ENCODE measurements around the gene SP100.
"Not testable (repeated sequence)": the region's sequence is repeated elsewhere in the genome, so short reads cannot be mapped to it uniquely, and the experiment has no call there.

Gene SP100

DNA sequence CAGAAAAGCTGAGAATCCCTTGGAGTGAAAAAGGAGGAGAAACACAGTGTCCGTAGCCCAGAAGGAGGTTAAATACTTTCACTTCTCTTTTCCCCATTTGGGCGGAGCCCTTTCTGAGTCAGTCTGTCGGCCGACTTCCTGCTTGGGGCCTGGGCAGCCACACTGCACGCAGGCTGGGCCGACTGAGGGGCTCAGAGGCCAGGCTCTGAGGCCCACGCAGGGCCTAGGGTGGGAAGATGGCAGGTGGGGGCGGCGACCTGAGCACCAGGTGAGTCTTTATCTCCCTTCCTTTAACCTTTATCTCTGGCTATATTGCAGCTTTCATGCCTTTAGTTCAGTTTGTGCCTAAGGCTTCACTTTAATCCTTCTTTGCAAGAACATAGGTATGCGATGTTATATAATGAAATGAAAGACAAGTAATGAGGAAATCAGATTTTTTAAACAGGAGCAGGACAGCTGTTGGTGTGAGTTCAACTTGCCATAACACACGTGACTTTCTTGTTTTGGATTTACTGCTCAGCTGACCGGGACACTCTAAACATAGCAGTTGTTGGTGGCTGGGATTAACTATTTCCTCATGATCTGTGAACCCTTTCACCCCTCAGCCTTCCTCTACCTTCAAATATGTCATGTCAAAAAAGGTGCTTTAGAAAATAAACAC is at the start of gene SP100:
TSS of gene SP100 (plus strand) at position 141 of the 661 bp plus-strand sequence. CDS start at position 237, 96 bp downstream.
- DNase-seq (ENCODE audit: low read depth in 2 of 2) = peak; percentile 44

DNA sequence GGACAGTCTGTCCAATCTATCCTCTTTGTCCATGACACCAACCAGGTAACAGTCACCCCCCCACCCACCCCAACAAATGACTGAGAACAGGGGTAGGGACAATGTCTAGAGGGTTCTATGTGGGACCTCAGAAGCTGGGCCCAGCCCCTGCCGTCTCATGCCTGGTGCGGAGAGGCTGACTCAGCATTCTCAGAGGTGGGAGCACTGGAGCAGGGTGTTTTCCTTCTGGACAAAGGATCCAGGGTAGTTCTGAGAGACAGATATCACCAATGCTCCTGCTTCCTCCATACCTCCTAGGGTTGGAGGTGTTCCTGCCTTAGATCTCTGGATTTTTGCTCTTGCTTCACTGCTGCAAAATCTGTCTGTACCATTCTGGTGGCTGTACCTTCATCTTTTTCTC is 33.9 kb upstream of the SP100 start:
- no peak for DNase-seq (ENCODE audit: low read depth in 2 of 2)

DNA sequence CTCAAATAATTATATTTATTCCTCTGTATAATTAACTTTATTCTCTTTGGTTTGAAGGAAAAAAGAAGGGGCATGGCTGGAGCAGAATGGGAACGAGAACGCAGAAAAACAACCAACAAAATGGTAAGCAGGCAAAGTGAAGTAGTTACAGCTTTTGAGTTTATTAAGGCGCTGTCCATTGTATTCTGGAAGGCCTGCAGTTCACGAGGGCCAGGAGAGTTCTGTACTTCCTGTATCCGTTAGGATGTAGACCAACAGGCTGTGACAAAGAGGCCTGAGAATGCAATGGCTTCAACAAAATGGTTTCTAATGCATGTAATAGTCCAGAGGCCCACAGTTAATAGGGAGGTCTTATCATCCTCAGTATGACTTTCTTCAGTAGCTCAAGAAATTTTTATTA is 32.5 kb upstream of the SP100 start:
- DNase-seq (ENCODE audit: low read depth in 2 of 2) = no peak

DNA sequence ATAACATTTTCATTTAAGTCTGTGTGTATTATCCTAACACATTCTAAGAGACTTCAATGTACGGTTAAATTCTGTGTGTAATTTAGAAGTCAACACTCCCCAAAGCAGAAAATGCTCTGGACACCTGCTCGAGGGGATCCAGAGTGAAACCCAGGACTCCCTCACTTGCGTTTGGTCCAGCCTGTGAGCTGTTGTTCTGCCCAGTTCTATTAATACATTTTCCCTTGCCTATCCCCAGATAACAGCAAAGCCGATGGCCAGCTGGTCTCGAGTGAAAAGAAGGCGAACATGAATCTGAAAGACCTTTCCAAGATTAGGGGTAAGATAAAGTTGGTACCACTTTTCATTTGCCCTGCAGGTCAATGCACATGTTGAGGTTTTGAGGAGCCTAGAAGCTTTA is 31.0 kb upstream of the SP100 start:
- DNase-seq (ENCODE audit: low read depth in 2 of 2) = no peak

DNA sequence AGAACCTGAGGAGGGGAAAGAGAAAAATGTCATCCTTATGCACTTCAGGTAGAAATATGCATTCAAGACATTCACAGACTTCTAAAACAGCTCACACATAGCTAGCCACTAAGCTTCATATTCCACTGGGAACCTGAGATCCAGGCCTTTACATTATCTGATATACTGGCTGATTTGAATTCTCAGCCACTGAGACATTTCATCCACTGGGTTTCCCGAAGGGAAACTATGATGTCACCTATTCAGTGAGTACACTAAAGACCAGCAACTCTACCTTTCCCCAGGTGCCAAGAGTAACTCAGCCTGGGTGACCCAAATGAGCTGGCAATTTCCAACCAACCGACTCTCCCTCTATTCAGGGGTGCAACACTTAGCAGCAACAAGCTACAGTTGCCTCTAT is 21.7 kb upstream of the SP100 start:
- DNase-seq (ENCODE audit: low read depth in 2 of 2) = no peak

DNA sequence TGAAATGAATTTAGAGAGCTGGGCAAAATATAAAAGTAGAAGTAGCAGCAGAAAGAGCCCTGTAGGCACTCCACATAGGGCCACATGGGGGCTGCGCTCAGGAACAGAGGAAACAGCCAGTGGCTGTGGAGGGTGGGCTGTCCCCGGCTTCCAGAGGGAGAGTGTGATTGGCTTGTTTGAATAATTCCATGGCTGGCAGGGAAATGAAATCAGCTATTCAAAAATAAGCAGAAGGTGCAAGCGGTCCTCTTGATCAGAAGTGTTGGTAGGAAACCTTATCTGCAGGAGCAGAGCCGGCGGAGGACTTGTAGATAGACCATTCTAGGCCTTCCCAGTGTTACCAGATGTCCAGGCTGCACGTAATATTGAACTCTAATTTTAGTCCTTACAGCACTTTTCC is 17.3 kb upstream of the SP100 start:
- DNase-seq (ENCODE audit: low read depth in 2 of 2) = not testable (repeated sequence)

DNA sequence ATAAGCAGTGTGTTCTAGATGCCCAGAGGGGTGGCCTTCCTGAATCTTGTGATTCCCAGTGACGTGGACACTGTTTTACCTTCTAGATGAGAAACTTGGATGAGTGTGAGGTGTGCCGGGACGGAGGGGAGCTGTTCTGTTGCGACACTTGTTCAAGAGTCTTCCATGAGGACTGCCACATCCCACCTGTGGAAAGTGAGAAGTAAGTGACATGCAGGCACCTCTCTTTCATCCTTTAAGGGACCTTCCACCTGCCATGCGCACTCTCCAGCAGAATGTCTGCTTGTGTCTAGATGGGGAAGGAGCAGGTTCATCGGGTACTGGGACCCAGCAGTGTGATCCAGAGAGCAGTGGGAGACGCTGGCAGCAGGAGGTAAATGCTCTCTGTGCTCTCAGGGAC is 16.0 kb upstream of the SP100 start:
- DNase-seq (ENCODE audit: low read depth in 2 of 2) = no peak

GRCh38 chr2:230400454-230400853 is 15.5 kb upstream of the SP100 start:
- DNase-seq (ENCODE audit: low read depth in 2 of 2) = no peak

DNA sequence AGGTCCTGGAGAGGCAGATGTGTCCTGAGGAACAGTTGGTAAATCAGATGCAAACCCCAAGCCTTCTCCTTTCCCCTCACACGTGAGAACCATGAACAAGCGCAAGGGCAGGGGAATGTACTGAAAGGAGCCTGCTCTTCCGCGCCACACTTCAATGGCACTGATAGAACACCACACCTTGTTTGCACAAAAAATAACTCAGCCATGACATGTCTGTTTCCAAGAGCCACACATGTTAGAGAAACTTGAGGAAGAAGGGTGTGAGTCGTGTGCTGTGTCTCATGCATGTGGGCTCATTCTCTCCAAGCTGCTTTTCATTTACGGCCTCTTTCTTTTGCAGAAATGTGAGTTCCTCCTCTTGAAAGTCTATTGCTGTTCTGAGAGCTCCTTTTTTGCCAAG is 15.0 kb upstream of the SP100 start:
- not testable (repeated sequence) for DNase-seq (ENCODE audit: low read depth in 2 of 2)

DNA sequence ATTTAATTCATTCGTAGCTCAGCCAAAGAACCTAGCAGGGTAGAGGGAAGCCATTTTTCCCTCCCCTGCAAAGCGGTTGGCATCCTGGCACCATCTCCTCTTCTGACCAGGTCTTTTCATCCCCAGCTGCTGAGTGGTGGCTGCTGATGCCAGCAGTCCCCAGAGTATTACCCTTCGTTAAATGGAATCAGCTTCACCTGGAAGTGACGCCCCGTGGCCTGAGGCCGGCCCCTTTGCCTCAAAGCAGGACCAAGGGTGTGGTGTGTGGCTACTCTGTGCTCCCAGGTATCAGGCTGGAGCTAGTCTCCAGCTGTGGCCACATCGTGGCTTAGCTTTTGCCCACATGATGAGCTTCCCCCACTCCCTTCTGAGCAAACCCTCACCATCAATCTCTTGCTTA is 12.3 kb upstream of the SP100 start:
- DNase-seq (ENCODE audit: low read depth in 2 of 2) = no peak

DNA sequence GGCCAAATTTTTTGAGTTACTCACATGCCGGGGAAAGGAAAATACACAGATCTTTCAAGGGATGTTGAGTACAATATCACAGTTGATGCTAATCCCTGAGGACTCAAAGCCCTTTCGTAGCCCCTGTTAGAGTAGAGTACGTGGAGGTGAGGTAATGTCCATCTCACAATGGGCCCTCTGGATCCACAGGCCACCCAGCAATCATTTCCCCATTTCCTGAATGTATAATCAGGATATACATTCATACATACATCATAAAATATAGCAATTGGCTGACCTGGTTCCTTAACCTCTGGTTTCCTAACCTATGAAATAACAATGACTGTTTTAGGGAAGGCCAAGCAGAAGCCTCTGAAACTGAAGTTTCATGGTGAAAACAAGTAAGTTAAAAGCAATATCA is 10.2 kb upstream of the SP100 start:
- DNase-seq (ENCODE audit: low read depth in 2 of 2) = no peak

DNA sequence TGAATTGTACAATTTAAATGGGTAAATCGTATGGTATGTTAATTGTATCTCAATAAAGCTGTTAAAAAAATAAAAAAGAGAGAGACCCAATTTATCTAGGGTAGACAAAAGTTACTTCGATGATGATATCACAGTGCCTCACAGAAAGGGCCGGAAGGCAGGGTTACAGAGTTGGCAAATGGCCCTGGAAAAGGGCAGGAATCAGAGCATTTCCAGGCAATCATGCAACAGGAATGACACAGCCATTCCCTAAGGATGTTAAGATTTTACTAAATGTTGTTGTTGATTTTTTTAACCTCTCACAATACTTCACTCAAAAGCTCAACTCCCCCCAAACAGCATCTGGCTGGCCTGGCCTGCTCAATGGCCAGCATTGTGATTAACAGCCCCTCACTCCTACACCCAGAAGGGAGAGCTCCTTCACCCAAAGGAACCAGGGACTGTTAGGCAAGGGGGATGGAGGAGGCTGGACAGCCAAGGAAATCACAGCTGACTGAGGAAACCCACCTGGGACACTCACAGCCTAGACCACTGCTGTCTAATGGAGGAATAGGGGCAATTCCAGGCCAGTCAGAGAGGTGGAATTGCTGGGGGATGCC is 7.7 kb upstream of the SP100 start:
- no peak for DNase-seq (ENCODE audit: low read depth in 2 of 2)

- DNase-seq (ENCODE audit: low read depth in 2 of 2) = not testable (repeated sequence)
Measured at GRCh38 chr2:230409316-230409715, 6.7 kb upstream of the SP100 start.

DNA sequence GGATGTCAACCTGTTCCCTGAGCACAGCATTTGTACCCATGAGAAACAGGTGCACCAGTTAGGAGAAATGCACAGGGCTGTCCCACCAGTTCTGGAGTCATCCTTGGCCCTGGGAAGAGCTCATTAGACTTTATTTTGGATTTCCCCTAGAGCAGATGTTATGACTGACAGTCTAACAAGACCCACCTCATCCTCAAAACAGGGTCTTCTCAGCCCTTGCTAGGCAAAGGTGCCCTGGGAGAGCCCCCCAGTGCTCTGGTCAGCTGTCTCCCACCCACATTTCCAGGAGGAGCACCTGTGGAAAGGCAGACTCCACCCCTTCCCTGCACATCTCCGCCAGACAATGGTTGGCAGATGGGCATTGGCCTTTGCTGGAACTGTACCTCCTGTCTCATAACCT is 5.7 kb upstream of the SP100 start:
- no peak for DNase-seq (ENCODE audit: low read depth in 2 of 2)

DNA sequence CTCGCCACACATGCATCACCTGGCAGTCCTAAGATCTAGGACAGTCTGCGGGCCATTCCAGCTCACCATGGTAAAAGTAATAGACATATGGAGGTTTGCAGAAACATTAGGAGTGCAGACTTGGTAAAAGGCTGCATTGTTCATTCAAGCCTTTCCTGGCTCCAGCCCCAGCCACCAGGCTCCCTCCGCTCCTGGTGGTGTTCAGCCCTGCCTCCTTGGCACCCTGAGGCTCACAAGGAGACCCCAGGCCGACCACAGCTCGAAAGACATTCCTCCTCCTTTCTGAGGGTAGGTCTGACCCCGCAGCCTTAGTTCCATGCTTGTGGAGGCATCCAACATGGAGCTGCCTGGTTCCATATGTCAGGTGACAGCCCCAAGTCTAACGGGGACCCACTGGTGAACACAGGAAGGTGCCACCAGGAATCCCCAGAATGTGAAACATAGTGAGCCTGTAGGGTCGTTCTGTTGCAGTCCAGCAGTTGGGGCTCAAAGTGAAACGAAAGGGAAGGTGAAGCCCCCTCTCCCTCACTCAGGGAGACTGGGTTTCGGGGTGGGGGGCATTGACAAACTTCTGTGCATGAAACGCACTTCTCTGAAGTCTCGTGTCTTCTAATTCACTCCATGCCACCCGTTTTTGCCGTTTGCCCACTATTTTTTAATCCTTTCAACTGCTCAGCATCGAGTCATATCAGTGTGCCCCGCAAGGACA is 5.0 kb upstream of the SP100 start:
- no peak for DNase-seq (ENCODE audit: low read depth in 2 of 2)

DNA sequence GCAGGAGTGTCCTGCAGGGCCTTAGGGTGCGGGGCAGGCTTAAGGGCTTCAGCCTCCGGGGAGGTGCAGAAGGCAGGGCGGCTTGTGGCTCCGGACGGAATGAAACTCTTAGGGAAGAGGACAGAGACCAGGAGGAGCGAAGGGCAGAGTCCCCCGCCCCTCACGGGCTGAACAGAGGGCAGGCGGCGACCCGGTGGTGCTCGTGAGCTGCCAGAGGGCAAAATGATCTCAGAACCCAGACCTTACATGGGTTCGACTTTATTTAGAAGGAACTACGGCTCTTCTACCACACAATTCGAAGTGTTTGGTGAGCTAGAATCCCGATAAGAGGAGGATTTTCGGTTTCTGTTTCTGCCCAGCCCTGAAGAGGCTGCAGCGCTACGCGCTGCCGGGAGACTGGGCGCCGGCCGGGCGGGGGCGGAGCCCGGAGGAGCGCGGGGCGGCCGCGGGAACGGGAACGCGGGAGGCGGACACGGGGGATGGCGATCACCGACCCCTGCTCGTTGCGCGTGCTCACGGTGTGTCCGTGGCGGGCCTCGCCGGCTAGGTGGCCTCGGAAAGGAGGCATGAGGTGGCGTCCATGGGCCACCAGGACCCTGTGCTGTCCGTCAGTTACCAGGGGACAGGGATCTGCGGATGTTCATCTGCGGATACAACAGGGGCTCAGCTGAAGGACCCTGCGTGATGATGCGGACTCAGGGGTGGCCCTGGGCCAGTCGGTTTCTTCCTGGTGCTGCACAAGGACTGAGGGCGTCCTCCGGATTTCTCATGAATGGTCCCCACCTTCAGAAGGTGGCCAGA is 4.2 kb upstream of the SP100 start:
- no peak for DNase-seq (ENCODE audit: low read depth in 2 of 2)

DNA sequence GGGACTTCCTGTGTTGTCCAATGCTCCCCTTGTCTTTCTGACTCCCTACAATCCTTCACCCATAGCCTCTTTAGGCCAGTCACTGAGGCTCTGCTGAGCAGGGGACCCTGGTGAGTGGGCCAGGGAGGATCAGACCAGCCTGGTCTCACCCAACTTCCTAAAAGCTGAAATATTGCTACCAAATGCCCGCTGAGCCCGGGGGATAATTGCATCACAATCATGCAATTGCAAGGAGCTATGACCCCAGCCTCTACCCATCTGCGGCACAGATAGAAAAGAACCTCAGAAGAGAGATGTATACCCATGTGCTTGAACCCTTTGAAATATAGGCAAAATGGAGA is 3.7 kb upstream of the SP100 start:
- DNase-seq (ENCODE audit: low read depth in 2 of 2) = no peak

- no peak for DNase-seq (ENCODE audit: low read depth in 2 of 2)
Measured at GRCh38 chr2:230412846-230413245, 3.2 kb upstream of the SP100 start.

DNA sequence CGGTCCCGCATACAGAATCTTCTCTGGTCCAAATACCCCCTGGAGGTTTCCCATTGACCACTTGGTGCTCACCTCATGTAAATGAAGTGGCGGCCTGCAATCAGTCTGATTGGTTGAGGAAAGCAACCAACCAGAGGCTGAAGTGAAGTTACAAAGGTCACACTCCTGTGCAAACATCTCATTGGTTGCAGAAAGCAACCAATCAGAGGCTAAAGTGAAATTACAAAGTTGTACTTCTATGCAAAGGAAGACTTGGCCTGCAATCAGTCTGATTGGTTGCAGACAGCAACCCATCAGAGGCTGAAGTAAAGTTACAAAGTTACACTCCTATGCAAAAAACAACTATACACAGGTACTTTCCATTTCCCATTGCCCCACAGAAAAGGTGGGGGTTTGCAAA is 2.5 kb upstream of the SP100 start:
- DNase-seq (ENCODE audit: low read depth in 2 of 2) = no peak

DNA sequence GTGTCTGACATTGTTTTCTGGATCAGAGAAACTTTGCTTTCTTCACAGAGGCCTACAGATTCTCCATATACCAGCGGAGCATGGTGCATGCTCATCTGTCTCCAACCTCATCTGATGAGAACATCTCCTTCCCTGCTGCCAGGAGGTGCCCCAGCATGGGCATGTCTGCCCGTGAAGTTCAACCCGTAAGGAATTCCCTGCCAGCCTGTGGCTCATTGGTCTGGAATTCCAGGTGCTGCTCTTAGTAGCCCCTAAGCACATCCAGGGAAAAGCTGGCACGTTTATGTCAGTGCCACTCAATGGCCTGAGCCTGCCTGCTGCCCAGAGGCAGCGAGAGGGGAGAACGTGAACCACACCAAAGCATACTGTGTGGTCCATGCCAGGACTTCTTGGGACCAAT is 1.7 kb upstream of the SP100 start:
- DNase-seq (ENCODE audit: low read depth in 2 of 2) = no peak

- no peak for DNase-seq (ENCODE audit: low read depth in 2 of 2)
Measured at GRCh38 chr2:230417436-230417835, 1.4 kb downstream of the SP100 start.

GRCh38 chr2:230418341-230419016 is 2.5 kb downstream of the SP100 start:
- no peak for DNase-seq (ENCODE audit: low read depth in 2 of 2)
